Measurements from ENCODE around the gene PAFAH1B2. TPM values are rescaled to one million over a fixed set of nuclear protein-coding genes. Genes with fewer than 3 reads are reported as not detected.

The PAFAH1B2 gene
- total RNA-seq, 1 donor from 2014 or later, result 90.5 TPM

DNA sequence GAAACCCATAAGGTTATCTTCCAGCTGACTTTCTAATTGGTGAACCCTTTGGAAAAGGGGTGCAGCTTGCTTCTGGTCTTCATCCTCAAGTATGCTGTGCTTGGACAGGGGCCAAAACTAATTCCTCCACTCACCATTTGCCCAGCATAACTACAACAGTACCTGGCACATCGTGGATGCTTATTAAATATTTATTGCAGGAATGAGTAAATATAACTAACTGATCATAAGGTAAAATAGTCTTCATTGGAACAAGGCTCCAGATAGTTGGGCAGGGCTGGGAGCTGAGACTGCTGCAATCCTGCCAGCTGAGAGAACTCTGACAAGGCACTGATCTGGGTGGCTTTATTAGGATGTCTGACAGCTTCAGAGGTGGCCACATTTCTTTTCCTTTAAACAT lies 32.1 kb downstream of the PAFAH1B2 start:
- Mint-ChIP-seq H3K4me1 (ENCODE audit: low read depth) (peaks cover 39% of the 10 kb centered on the region), H3K4me3 (ENCODE audit: unreplicated experiment) (no peak overlapping the region), H3K9me3 (ENCODE audit: low read depth) (no peaks in the 10 kb centered on the region), H3K36me3 (ENCODE audit: low read depth) (peaks cover 3% of the 10 kb centered on the region), H3K27me3 (ENCODE audit: low read depth) (no peaks in the 10 kb centered on the region), H3K27ac (ENCODE audit: unreplicated experiment) (no peak overlapping the region)
- no peak for DNase-seq (ENCODE audit: low spot score)
- TF ChIP-seq, protein P1, sequence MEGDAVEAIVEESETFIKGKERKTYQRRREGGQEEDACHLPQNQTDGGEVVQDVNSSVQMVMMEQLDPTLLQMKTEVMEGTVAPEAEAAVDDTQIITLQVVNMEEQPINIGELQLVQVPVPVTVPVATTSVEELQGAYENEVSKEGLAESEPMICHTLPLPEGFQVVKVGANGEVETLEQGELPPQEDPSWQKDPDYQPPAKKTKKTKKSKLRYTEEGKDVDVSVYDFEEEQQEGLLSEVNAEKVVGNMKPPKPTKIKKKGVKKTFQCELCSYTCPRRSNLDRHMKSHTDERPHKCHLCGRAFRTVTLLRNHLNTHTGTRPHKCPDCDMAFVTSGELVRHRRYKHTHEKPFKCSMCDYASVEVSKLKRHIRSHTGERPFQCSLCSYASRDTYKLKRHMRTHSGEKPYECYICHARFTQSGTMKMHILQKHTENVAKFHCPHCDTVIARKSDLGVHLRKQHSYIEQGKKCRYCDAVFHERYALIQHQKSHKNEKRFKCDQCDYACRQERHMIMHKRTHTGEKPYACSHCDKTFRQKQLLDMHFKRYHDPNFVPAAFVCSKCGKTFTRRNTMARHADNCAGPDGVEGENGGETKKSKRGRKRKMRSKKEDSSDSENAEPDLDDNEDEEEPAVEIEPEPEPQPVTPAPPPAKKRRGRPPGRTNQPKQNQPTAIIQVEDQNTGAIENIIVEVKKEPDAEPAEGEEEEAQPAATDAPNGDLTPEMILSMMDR (IDR thresholded peaks at IDR 0.05), result no peak

DNA sequence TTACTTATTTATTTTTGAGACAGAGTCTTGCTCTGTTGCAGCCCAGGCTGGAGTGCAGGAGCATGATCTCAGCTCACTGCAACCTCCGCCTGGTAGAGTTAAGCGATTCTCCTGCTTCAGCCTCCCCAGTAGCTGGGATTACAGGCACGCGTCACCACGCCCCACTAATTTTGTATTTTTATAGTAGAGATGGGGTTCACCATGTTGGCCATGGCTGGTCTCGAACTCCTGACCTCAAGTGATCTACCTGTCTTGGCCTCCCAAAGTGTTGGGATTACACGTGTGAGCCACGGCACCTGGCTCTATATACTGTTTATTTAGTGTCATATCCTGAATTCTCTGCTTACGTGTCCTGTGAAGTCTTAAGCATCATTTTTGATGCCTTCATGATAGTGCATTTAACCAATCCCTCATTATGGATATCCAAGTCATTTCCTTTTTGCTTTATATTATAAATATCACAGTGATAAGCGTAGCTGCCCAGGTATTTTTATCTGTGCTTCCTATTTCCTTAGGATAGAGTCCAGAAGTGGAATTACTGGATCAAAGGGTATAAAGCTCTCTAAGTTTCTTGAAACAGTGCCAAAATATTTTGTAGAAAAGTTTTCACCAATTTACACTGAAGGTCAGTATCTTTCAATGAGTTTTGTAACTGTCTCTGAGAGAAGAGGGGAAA lies 33.6 kb downstream of the PAFAH1B2 start:
- peak; percentile 26 for DNase-seq (ENCODE audit: low spot score)
- TF ChIP-seq, protein P1 (IDR thresholded peaks at IDR 0.05), result no peak

DNA sequence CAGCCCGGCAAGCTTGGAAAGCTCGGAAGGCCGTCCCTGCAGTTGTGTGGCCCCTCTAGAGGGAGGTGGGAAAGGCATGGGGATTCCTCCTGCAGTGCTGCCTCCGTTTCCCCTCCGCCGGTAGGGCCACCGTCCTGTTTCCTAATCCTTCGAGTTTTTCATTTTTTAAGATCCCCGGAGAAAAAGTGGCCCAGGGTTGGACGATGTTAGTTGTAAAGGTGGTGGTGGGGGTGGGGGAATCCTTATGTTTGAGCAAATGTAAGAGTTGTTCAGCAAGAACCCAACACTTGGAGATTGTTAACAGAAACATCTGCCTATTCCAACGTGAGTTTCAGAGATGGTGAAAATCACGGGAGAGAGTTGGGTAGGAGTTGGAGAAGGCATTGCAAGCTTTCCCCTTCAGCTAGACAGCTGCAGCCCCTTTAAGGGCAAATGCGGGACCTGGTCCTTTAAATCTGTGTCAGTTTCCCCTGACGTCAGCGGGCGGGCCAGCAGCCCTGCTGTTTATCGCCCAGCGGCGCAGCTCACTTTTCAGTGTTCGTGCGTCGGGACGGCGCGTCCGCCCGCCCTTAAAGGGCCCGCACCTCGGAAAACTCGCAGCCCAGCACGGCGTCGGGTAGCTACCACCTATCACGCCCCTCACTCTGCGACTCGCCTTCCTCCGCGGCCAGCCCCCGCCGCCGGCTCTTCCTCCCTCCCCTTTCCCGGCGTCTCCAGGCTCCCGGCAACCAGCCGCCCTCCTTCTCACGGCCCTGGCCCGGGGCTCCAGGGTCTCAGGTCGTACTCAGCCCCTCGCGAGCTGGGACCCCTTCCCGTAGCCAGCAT lies 34.3 kb downstream of the PAFAH1B2 start, which contains the start of gene SIDT2:
TSS of gene SIDT2 (plus strand) at position 534 of the 825 bp plus-strand sequence. CDS start 521 bp downstream, outside the sequence.
- H3K9me3 Mint-ChIP-seq (ENCODE audit: low read depth), result no peaks in the 10 kb centered on the region
- peaks cover 3% of the 10 kb centered on the region for H3K36me3 Mint-ChIP-seq (ENCODE audit: low read depth)
- H3K4me3 Mint-ChIP-seq (ENCODE audit: unreplicated experiment), result peak within 1 kb of the TSS; percentile 91
- H3K27ac Mint-ChIP-seq (ENCODE audit: unreplicated experiment), result peak within 1 kb of the TSS; percentile 94
- TF ChIP-seq, protein P1 (IDR thresholded peaks at IDR 0.05), result no peak
- peak; percentile 97 for DNase-seq (ENCODE audit: low spot score)
- no peaks in the 10 kb centered on the region for H3K27me3 Mint-ChIP-seq (ENCODE audit: low read depth)
- peaks cover 29% of the 10 kb centered on the region for H3K4me1 Mint-ChIP-seq (ENCODE audit: low read depth)

More for the DNA sequence above, 33.6 kb downstream of the PAFAH1B2 start:
- H3K4me3 Mint-ChIP-seq (ENCODE audit: unreplicated experiment), result peak overlapping the region; percentile 91
- H3K27me3 Mint-ChIP-seq (ENCODE audit: low read depth), result no peaks in the 10 kb centered on the region
- peak overlapping the region; percentile 94 for H3K27ac Mint-ChIP-seq (ENCODE audit: unreplicated experiment)
- H3K4me1 Mint-ChIP-seq (ENCODE audit: low read depth), result peaks cover 29% of the 10 kb centered on the region
- H3K9me3 Mint-ChIP-seq (ENCODE audit: low read depth), result no peaks in the 10 kb centered on the region
- peaks cover 2% of the 10 kb centered on the region for H3K36me3 Mint-ChIP-seq (ENCODE audit: low read depth)

DNA sequence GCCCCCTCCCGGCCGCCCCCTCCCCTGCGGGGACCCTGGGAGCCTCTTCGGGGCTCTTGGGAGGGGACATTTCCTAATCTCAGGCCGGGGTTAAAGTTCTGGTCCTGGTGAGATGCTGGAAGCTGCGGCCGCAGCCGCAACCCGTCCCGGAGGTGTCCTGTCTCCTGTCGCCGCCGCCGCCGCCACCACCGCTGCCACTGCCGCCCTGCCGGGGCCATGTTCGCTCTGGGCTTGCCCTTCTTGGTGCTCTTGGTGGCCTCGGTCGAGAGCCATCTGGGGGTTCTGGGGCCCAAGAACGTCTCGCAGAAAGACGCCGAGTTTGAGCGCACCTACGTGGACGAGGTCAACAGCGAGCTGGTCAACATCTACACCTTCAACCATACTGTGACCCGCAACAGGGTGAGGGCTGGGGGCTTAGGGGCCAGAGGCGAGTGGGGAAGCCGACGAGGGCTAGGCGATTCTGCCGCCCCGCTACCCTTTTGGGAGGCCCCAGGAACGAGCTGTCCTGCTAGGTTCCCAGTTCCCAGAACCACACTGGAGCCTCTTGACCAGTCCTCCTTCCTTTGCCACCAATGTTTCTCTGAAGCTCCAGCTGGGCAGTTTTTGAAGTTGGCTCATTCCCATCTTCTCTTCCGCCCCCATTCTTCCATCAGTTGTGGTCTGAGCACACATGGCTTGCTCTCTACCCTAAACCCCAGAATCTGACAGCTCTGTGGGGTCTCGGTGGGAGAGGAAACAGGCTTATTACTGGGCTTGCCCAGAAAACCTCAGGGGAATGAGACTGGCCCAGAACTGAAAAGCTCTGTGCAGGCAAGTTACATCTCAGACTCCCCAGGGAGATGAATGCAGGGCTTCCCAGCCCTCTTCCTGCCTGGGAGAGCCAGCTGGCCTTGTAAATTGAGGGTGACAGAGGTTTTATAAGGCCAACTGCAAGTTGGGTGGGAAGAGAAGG lies 35.2 kb downstream of the PAFAH1B2 start:
- peak; percentile 87 for DNase-seq (ENCODE audit: low spot score)
- Mint-ChIP-seq H3K9me3 (ENCODE audit: low read depth) (no peaks in the 10 kb centered on the region), H3K27me3 (ENCODE audit: low read depth) (no peaks in the 10 kb centered on the region), H3K4me3 (ENCODE audit: unreplicated experiment) (peak overlapping the region; percentile 91), H3K4me1 (ENCODE audit: low read depth) (peaks cover 29% of the 10 kb centered on the region), H3K36me3 (ENCODE audit: low read depth) (peaks cover 5% of the 10 kb centered on the region), H3K27ac (ENCODE audit: unreplicated experiment) (peak overlapping the region; percentile 88)
- TF ChIP-seq, protein P1 (IDR thresholded peaks at IDR 0.05), result no peak

Measured in chondrocyte (in vitro differentiated cells).